A549 treated with AZD9567 at 1 μM for 4 hours (cell line): ENCODE results near the gene LMAN1L. TPM values are rescaled to one million over a fixed set of nuclear protein-coding genes. Genes with fewer than 3 reads are reported as not detected.

ENCODE experiments used
- total RNA-seq: library from RNA; stranded (reverse); fragments of 200-300 nt; extraction: Qiagen RNA extraction; gene quantifications from 5 replicates; pipeline ENCODE4 v1.2.3, GENCODE V29; 2022; ENCODE audit not compliant: insufficient read depth

LMAN1L gene
- not detected in 5 replicates for total RNA-seq

GRCh38 chr15:74812533-74812932 is at the start of gene LMAN1L:
Gene LMAN1L (plus strand): TSS chr15:74812835. CDS start chr15:74812855, 20 bp downstream.

GRCh38 chr15:74781431-74782258 is 31.0 kb upstream of the LMAN1L start, which contains the start of gene CSK:
Gene CSK (plus strand): TSS chr15:74782080. CDS start chr15:74798298, 16,218 bp downstream.

GRCh38 chr15:74826364-74826819 is 13.8 kb downstream of the LMAN1L start, which contains the start of gene CPLX3:
Gene CPLX3 (plus strand): TSS chr15:74826627. CDS start chr15:74826704, 77 bp downstream.

GRCh38 chr15:74842581-74843444 is 30.2 kb downstream of the LMAN1L start, which contains the start of gene ULK3:
Gene ULK3 (minus strand): TSS chr15:74843156. CDS start chr15:74843105, 51 bp downstream.

GRCh38 chr15:74873036-74873755 is 60.6 kb downstream of the LMAN1L start, which contains the start of gene SCAMP2:
Gene SCAMP2 (minus strand): TSS chr15:74873365. CDS start chr15:74873255, 110 bp downstream.

Other genes with a start within 250 kb of the LMAN1L start
- gene CLK3, start 197.0 kb upstream of the LMAN1L start, total RNA-seq: 31.5 to 59.5 TPM (median 35.6 TPM) in 5 replicates
- gene EDC3, start 116.8 kb upstream of the LMAN1L start, total RNA-seq: 18.9 to 23.7 TPM (median 20.1 TPM) in 5 replicates
- 1.2 to 3.9 TPM (median 1.7 TPM) in 5 replicates for gene CYP1A1, start 87.3 kb upstream of the LMAN1L start, total RNA-seq
- not detected in 5 replicates for gene CYP1A2, start 64.0 kb upstream of the LMAN1L start, total RNA-seq
- 60.3 to 69.4 TPM (median 64.0 TPM) in 5 replicates for gene CSK, start 30.8 kb upstream of the LMAN1L start, total RNA-seq
- gene CPLX3, start 13.8 kb downstream of the LMAN1L start, total RNA-seq: 0.06 to 0.11 TPM (median 0.07 TPM) in 3 of 5 replicates, not detected in the others
- gene ULK3, start 30.3 kb downstream of the LMAN1L start, total RNA-seq: 24.1 to 42.4 TPM (median 39.7 TPM) in 5 replicates
- 58.6 to 75.9 TPM (median 70.9 TPM) in 5 replicates for gene SCAMP2, start 60.5 kb downstream of the LMAN1L start, total RNA-seq
- gene MPI, start 77.2 kb downstream of the LMAN1L start, total RNA-seq: 24.8 to 33.8 TPM (median 31.8 TPM) in 5 replicates
- 32.8 to 41.8 TPM (median 38.4 TPM) in 5 replicates for gene FAM219B, start 94.0 kb downstream of the LMAN1L start, total RNA-seq
- 549 to 606 TPM (median 573 TPM) in 5 replicates for gene COX5A, start 125.2 kb downstream of the LMAN1L start, total RNA-seq
- gene RPP25, start 143.9 kb downstream of the LMAN1L start, total RNA-seq: 14.2 to 27.9 TPM (median 27.3 TPM) in 5 replicates
- 11.2 to 12.6 TPM (median 12.0 TPM) in 5 replicates for gene SCAMP5, start 182.7 kb downstream of the LMAN1L start, total RNA-seq
- gene PPCDC, start 210.8 kb downstream of the LMAN1L start, total RNA-seq: 16.0 to 20.1 TPM (median 17.6 TPM) in 5 replicates